GM04503 (cell line): Measurements from ENCODE around the gene BLMH.
"Not testable (repeated sequence)": the region's sequence is repeated elsewhere in the genome, so short reads cannot be mapped to it uniquely, and the experiment has no call there.

Experiments used
- DNase-seq: peaks from one replicate; pipeline ENCODE4 v3.0.0-alpha.2; 2012; ENCODE audit warnings: low read depth

Gene BLMH

DNA sequence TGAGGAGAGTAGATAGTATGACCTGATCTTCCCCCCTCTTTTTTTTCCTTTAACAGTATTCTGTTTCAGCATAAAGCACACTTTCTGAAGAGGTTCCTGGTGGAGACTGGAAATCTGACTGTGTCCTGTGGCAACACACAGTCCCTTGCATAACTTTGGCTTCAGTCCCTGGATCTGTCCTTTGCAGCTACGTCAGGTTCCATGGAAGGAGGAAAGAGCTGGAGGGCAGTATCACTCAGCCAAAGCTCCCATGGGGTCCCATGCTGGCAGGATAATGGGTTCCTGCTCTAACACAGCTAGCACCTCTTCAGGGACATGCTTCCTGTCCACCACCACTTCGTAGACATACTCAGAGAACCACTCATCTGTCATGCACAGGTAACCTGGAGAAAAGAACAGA lies 43.0 kb downstream of the BLMH start:
- DNase-seq = no peak

DNA sequence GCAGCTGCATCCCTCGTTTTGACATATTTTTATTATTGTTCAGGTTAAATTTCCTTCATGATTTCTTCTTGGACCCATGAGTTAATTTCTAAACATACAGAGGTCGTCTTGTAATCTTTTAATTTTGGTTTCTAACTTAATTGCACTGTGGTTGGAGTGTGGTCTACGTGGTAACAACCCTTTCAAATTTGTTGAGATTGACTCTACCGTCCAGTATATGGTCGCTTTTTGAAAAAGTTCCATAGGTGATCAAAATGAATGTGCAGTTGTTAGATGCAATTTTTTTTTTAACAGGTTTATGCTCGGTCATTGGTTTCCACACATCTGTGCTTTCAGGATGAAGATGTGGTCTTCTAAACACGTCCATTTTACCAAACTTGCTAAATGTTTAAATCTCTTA lies 45.3 kb downstream of the BLMH start:
- DNase-seq = no peak

DNA sequence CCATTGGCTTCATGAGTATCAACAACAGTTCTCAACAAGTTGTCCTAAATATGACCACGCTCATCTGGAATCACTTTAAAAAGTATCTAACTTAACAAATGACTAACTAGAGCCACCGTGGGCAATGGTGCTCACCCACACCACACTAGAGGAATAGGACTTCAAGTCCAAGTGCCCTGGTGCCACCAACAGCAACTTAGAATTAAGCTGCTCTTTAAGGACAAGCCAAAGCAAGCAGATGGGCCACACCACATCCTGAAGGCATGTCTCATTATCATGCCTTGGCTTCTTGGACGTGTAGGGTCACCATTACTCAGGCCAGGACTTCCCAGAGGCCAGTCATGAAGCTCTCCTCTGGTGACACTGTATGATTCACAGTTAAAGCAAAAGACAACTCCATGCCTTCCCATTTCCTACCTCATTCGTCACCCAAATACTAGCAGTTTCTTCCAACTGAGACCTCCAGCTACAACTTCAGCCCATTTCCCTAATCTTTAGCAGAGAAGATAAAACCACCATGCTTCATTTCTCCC lies 46.8 kb downstream of the BLMH start:
- DNase-seq = peak; percentile 68

DNA sequence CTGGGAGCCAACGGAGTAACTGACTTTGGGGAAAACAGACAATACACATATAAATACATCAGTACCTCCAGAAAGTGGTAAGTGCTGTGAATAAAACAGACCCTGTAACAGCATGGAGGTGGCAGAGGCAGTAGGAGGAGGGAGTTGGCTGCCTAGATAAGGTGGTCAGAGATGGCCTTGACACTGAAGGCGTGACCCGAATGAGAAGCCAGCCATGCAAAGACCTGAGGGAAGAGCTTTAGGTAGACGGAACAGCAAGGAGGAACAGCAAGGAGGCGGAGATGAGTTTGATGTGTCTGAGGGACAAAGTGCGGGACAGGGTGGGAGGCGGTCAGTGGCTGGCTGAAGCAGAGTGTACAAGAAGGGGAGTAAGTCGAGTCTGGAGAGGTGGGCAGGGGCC lies 48.2 kb downstream of the BLMH start:
- DNase-seq = no peak

DNA sequence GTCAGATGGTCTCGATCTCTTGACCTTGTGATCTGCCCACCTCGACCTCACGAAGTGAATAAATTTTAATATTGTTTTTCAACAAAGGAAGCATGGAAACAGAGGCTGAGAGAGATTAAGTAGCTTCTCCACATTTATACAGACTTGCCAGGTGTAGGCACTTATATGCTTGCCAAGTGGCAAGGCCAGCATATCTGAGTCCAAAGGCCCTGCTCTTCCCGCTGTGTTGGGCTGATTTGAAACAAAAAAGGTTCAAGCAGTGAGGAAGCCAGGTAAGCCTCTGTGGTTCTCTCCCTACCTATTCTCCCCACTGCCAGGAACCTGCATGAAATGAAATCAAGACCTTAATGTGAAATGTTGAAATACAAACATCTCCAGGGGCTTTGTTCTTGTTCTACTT lies 48.7 kb downstream of the BLMH start:
- DNase-seq = no peak

DNA sequence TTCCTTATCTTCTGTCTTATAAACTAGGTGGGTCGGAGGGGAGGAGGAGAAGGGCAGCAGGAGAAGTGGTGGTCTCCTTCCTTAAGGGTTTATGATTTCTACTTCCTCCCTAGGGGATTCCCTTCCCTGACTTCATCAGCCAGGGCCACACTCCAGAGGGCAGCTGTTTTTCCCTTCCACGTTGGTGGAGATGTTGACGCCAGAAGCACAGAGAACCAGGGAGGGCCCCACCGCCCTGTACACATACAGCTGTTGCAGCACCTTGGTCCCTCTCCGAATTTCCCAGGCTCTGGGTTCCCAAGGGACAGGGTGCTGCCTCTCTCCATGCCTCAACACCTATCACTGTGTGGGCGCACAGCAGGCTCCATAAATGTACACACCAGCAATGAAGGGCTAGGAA lies 50.7 kb downstream of the BLMH start:
- no peak for DNase-seq

DNA sequence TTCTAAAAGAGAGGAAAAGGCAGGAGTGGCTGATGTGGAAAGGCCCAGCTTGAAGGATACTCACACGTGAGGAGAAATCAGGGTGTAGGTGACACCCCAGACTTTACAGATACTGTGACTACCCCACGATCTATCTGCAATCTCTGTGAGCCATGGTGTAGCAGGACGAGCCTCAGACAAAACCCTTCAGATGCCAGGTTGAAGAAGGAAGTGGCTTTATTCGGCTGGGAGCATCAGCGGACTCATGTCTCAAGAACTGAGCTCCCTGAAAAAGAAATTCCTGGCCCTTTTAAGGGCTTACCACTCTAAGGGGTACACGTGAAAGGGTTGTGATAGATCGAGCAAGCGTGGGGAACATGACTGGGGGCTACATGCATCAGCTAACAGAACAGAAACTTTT lies 51.6 kb downstream of the BLMH start:
- DNase-seq = no peak

DNA sequence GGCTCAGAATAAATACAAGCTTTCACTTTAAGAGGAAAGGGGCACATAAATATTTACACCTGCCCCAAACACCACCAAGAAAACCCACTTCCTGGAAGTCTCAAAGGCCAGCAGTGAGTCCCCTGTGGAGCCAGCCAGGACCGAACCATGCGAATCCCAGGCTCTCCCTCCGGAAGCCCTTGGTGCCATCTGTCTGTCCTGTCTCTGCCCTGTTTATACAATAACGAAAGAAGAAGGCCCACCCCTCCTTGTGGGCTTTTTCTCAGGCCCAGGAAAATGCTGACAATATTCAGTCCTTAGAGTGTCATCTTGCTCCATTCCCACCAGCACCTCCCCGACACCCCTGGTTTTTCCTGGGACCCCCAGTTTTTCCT lies 52.7 kb downstream of the BLMH start:
- DNase-seq = no peak

DNA sequence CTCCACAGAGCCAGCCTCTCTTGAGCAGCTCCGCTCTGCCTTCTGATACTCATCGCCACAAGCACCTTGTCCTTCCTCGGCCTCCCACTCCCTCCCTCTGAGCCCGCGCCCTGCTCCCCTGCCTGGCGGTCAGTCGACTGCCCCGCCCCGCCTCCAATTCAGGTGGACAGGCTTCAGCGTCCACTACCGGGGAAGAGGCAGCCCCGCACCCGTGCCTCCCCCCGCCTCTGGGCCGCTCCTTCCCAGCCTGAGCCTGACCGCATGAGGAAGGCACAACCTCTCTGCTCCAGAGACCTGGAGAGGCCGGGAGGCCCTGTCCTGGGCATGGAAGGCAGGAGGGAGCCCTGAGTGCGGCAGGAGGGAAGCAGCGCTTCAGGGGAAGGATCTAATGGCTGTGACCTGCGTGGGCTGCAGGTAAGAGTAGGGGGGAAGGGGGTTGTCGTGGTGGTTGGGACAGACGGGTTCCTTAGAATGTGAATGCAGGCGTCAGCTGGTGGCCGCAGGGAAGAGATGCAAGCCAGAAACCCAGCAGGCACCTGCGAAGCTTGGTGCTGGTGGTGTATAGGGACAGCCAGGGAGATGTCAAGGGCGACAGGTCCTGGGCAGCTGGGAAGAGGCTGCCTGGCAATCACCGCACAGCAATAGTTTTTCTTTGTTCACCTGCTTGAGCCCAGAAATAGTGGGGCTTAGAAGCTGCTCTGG lies 53.2 kb downstream of the BLMH start:
- DNase-seq = no peak

DNA sequence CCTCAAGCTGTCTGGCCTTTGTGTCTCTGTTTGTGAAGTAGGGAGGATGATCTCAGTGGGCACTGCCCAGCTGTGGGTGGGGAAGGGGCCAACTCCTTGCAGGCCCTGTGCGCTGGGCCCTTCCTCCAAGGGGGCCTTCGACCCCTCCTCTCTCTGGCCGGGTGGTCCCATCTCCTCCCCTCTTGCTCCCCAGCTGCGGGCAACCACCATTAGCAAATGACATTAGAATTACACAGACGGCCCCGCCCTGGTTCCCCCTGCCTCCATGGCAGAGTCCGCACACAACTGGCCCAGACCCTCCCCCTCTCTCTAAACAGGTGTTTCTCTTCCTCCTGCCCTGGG lies 53.8 kb downstream of the BLMH start:
- DNase-seq = no peak

DNA sequence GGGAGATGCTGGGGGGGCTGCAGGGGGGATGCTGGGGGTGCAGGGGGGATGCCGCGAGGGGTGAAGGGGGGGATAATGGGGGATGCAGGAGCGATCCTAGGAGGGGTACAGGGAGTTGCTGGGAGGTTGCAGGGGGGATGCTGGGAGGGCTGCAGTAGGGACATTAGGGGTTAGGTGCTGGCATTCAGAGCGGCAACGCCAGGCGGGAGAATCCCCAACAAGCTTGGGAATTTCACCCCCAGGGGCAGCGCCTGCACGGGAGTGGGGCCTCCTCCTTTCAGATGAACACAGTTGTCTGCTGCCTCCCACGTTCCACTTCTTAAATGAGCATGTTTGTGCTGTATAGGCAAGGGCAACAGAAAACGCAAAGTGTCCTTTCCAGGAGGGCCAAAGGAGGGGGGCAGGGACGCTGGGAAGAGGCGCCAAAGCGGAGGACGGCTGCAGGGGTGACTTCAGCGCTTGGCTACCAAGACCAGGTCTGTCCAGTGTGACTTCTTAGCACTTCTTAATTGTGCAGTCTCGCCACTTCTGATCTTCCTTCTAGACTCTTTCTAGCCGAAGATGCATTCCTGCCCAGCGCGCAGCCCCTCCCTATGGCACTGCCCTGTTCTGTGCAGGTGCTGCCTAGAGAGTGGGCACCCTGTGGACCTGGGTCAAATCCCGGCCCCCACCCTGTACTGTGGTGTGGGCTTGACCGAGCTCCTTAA lies 54.3 kb downstream of the BLMH start:
- DNase-seq = no peak

DNA sequence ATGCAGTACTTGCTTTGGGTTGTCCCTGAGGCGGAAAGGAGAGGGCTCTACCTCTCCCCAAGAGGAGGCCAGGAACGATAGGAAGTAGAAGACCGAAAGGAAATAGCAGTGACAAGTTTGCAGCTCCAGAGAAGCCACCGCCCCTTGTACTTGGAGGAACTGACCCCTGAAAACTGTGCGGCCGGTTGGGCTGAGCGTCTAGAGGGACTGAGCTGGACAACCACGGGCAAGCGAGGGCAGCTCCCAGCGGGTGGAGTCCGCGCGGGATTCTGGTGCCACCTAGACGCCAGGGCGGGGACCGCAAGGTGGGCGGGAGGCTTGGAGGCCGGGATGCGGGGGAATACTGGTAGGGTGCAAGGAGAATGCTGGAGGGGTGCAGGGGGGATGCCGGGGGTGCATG lies 55.0 kb downstream of the BLMH start:
- no peak for DNase-seq

DNA sequence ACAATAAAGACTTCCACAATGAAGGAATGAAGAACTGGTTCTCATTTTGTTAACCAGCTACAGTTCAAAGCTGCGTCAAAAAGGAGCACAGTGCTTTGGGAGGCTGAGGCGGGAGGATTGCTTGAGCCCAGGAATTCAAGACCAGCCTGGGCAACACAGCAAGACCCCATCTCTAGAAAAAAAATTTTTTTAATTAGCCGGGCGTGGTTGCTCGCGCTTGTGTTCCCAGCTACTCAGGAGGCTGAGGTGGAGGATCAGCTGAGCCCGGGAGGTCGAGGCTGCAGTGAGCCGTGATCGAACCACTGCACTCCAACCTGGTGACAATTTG lies 55.5 kb downstream of the BLMH start:
- no peak for DNase-seq

DNA sequence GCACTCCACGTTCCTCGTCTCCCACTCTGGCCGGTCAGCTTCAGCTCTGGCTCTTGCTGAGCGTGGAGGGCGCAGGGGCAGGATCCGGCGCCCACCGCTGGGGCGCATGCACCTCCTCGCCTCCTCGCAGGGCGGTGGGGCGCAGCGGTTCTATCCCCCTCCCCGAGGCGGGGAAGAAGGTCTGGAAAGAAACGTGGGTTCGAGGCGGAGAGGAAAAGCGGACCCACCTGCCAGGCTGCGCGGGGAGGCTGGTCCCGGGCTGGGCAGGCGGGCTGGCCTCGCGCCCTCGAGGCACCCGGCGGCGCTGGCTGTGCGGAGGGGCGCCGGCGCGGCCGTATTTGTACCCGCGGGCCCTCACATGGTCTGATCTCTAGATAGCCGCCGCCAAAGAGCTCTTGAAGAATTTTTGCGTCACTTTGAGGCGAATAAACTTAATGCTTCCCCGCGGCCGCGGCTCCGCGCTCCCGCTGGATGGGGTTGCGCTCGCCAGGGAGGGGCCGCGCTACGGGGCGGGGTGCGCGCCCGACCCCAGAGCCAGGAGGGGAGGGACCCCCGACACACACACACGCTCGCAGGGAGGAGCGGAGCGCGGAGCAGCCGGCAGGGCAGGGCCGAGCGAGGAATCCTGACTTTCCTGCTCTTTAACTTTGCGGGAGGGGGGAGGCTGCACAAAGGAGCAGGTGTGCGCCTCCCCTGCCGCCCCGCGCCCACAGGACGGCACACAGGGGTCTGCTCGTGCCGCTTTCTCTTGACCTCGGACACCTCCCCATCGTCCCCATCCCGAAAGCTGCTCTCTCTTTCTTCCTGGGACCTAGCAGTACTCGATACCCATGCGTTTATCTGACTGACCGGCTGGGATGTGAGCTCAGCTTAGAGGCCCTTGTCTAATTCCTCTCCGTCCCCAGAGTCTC lies 56.1 kb downstream of the BLMH start, which contains the start of gene SLC6A4:
TSS of gene SLC6A4 (minus strand) at position 312 of the 911 bp plus-strand sequence. CDS start 13,739 bp downstream, outside the sequence.
- no peak for DNase-seq

DNA sequence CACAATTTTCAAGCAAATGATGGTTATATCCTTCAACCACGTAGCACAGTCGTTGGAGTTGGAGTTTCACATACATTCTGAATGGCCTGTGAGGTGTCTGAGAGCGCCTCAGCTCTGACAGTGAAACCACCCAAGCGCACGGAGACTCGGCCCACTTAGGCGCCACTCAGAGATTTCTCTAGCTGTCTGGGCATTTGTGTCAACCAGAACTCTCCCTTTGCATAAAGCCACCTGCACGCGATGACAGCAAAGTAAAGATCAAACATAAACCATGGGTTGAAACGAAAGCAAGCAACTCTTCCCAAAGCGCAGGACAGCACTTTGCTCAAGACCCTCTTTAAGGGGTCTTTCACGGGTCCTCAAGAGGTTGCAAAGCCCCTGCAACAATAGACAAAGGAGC lies 56.8 kb downstream of the BLMH start:
- no peak for DNase-seq

DNA sequence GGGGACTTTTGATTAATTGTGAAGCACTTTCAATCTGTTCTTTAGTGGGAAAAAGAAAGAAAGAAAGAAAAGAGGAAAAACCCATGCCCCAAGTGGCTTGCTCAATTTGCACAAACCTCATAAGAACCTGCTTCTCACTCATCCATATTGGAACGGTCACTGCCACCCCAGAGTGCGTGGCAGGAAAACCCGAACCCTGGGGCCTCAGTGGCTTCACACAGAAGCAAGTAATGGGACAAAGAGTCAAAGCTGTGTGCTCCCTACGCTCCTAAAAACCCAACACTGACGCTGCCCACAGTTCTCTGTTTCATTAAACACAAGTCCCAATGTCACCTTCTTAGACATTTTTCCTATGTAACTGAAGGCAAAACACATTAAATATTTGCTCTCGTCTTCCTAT lies 57.4 kb downstream of the BLMH start:
- no peak for DNase-seq

DNA sequence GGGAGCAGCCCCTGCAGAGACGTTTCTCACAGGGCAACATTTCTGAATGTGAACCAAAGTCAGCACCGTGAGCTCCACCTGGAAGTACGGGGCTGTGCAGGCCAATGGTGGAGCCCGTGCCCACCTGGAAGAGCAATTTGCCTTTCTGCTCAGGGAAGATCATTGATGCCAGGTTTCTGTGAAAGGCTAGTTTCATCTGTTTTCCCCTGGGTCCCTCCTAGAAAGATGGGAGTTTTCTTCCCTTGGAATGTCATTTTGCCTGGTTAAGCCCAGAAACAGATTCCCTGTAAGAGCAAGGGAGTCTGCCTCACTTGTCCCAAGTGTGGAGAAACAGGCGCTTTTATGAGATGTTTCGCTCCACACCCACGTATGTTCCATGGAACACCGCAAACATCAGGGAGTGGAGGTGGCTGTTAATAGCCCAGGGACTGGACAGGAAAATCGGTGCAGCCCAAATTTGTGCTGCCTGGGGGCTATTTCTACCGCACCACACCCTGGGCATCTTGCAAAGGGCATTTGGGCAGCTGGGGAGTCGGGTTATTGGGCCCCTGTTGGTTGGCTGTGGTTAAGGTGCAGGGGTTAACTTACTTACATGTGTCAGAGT lies 58.8 kb downstream of the BLMH start:
- no peak for DNase-seq

DNA sequence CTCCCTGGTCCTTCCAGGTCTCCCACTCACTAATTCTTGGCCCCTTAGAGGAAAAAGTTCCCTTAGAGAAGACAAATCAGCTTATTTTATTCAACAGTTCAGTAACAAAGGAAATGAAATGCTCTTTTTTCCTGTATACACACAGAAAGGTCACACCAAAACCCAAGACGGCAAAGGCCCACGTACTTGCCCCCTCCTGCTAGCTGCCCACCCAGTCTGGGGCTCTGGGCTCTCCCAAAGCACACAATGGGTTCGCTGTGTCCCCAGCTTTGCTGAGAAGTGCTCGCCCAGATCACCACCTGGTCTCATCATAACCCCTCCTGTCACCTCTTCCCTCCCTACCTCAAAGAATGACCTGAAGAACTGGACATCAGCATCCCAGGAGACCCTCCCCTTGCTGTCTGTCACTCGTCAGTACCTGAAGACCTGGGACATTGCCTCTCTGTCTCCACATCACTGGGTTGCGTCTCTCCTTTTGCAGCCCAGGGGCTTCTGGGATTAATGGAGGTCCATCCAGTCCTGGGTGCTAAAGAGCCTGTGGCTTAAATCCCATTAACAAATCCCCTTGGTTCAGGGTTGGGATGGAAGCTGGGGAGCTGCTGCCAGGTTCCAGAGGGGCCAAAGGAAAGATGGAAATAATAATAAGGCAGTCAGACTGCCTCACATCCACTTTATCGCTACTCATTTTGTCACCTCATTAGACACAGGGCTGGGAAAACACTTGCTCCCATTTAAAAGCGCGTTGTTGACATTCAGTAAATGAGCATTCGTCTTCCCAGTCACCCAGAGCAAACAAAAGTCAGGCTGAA lies 59.5 kb downstream of the BLMH start:
- DNase-seq = no peak

DNA sequence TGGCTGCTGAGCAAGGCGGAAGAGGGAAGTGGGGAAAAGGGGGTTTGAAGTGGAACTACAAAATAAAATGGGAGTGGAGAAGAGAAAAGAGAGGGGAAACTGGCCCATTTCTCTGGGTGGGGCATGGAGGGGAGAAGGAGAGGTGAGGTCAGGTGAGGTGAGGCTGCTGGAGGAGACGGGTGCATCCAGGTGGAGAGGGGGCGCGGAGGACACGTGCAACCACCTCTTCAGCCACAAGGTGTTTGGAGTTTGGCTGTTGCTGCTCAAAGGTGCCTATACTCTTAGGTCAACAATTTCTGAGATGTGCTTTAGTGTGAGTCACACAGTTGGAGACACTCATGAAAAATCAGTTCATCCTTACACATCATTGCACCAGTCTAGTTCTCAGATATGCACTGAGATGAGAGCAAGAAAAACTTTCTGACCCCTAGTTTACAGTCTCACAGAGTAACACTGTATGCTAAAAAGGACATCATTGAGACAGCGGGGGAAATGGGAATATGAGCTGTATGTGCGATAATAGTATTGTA lies 61.1 kb downstream of the BLMH start:
- DNase-seq = no peak

DNA sequence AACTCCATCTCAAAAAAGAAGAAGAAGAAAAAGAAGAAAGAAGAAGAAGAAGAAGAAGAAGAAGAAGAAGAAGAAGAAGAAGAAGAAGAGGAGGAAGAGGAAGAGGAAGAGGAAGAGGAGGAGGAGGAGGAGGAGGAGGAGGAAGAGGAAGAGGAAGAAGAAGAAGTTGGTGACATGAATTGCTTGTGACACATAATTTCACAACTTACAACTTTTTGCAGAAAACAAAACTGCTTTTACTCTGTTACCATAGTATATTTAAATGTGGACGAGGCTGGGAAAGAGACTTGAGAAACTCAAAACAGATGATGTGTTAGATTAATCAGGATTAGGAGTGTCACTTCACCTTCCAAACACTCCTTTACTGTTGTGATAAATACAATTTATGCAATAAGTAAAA lies 61.7 kb downstream of the BLMH start:
- DNase-seq = not testable (repeated sequence)

DNA sequence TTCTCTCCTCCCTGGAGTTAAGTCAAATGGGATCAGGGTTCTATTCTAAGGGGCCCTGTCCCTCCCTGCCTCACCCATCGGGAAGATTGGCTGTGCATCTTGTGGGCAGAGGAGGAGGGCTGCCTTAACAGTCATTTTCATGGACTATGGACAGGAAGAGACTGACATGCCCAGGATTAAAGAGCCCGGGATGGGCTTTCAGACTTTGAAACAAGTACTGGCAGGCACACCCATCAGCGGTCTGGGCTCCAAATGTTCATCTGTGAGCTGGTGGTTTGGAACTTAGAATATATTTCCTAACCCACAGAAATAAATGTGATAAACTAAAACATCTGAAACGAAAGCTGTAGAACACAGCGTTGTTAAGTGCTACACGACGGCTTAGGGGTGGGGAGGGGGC lies 62.7 kb downstream of the BLMH start:
- DNase-seq = no peak
